Neural crest cell (in vitro differentiated cells): Measurements from ENCODE around the gene NXT1. TPM values are rescaled to one million over a fixed set of nuclear protein-coding genes. Genes with fewer than 3 reads are reported as not detected.

Experiments
- DNase-seq: peaks from one replicate; pipeline ENCODE4 v3.0.0; 2021; ENCODE audit warnings: low read depth, mixed read lengths, low spot score
- H3K27ac Mint-ChIP-seq: one replicate; pipeline ENCODE4 v1.8.0; 2021; ENCODE audit warnings: mild to moderate bottlenecking, mixed read lengths; ENCODE audit not compliant: unreplicated experiment
- H3K27me3 Mint-ChIP-seq: 2 replicates; pipeline ENCODE4 v1.8.0; 2021; ENCODE audit warnings: low read depth, mild to moderate bottlenecking, mixed read lengths
- H3K36me3 Mint-ChIP-seq: 2 replicates; pipeline ENCODE4 v1.8.0; 2021; ENCODE audit warnings: low read depth, mild to moderate bottlenecking, mixed read lengths
- H3K4me1 Mint-ChIP-seq: 2 replicates; pipeline ENCODE4 v1.8.0; 2021; ENCODE audit warnings: mixed read lengths
- H3K4me3 Mint-ChIP-seq: one replicate; pipeline ENCODE4 v1.8.0; 2021; ENCODE audit warnings: mild to moderate bottlenecking, mixed read lengths
- H3K9me3 Mint-ChIP-seq: 2 replicates; pipeline ENCODE4 v1.8.0; 2021; ENCODE audit warnings: mixed read lengths
- total RNA-seq: library from RNA; stranded (reverse); gene quantifications from 2 replicates; pipeline ENCODE4 v1.2.1, GENCODE V29; 2021
- TF ChIP-seq, protein P1 (sequence below): fragments of 200-600 bp; sonication (generic); conservative IDR thresholded peaks from 2 replicates; pipeline ENCODE4 v1.5.0; 2021; ENCODE audit warnings: antibody characterized with exemption, mild to moderate bottlenecking

The NXT1 gene
- total RNA-seq, 1 donor from 2014 or later = 33.9 TPM

DNA sequence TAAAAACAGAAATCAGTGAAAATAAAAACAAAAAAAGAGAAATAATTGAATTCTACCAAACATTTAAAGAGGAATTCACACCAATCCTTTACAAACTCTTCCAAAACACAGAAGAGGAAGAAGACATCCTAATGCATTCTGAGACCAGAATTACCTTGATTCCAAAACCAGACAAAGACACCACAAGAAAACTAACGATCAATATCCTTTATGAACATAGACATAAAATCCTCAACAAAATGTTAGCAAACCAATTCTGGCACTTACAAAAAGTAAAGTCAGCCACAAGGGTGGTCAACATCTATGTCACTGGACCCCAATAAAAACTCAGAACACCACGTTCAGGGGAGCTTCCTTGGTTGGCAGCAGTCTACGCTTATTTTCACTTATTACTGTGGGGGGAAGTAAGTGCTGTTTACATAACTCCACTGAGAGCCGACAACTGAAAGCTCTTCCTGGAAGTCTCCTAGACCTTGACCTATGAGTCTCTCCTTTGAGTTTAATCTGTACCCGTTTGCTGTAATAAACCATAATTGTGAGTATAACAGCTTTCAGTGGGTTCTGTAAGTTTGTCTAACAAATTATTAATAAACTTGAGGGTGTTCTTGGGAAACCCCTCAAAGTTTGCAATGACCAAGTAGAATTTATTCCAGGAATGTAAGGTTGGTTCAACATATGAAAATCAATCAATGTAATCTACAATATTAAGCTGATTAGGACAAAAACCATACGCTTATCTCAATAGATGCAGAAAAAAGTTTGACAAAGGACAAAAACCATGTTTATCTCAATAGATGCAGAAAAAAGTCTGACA lies 35.9 kb downstream of the NXT1 start:
- H3K27ac Mint-ChIP-seq = no peak overlapping the region
- peaks cover 3% of the 10 kb centered on the region for H3K9me3 Mint-ChIP-seq
- H3K4me3 Mint-ChIP-seq = no peak overlapping the region
- H3K36me3 Mint-ChIP-seq = peaks cover 57% of the 10 kb centered on the region
- TF ChIP-seq, protein P1, sequence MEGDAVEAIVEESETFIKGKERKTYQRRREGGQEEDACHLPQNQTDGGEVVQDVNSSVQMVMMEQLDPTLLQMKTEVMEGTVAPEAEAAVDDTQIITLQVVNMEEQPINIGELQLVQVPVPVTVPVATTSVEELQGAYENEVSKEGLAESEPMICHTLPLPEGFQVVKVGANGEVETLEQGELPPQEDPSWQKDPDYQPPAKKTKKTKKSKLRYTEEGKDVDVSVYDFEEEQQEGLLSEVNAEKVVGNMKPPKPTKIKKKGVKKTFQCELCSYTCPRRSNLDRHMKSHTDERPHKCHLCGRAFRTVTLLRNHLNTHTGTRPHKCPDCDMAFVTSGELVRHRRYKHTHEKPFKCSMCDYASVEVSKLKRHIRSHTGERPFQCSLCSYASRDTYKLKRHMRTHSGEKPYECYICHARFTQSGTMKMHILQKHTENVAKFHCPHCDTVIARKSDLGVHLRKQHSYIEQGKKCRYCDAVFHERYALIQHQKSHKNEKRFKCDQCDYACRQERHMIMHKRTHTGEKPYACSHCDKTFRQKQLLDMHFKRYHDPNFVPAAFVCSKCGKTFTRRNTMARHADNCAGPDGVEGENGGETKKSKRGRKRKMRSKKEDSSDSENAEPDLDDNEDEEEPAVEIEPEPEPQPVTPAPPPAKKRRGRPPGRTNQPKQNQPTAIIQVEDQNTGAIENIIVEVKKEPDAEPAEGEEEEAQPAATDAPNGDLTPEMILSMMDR = no peak
- no peaks in the 10 kb centered on the region for H3K4me1 Mint-ChIP-seq
- DNase-seq = no peak
- H3K27me3 Mint-ChIP-seq = no peaks in the 10 kb centered on the region

DNA sequence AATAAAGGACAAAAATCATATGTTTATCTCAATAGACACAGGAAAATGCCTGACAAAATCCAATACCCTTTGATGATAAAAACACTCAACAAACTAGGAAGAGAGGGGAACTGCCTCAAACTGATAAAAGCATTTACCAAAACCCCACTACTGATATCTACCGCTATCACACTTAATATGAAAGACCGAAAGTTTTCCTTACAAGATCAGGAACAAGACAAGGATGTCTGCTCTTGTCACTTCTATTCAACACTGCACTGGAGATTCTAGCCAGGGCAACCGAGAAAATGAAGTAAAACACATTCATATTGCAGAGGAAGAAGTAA lies 36.5 kb downstream of the NXT1 start:
- Mint-ChIP-seq H3K4me1 (no peaks in the 10 kb centered on the region), H3K4me3 (no peak overlapping the region), H3K27me3 (no peaks in the 10 kb centered on the region), H3K9me3 (peaks cover 3% of the 10 kb centered on the region), H3K27ac (no peak overlapping the region), H3K36me3 (peaks cover 55% of the 10 kb centered on the region)
- TF ChIP-seq, protein P1 = no peak
- DNase-seq = no peak

DNA sequence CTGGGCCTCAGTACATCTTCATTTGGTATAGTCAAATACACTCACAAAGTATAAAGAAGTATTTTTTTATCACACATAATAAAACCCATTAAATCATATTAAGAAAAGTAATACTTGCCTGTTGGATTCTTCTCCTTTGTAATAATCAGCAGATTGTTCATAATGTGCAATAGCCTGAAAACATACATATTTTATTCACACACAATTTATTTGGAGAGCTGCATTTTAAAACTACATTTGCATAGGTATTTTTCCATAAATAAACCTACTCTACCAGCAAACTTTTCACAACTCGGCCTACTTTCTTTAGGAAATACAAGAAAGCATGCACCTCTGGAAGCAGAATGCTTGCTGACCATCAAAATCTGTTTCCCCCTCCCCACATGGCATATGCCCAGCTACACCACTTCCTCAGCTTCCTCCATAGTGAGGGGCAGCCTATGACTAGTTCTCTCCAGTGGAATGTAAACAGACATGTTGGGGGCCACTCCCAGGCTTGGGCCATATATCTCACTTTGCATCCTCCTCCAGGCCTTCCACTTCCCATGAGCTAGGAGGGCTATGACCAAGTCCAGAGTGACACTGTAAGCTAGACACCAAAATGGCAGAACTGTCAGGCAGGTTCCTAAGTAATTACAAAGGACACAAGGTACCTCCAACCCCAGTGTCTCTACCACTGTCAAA lies 39.6 kb downstream of the NXT1 start:
- H3K4me1 Mint-ChIP-seq = no peaks in the 10 kb centered on the region
- no peak overlapping the region for H3K27ac Mint-ChIP-seq
- peaks cover 44% of the 10 kb centered on the region for H3K36me3 Mint-ChIP-seq

DNA sequence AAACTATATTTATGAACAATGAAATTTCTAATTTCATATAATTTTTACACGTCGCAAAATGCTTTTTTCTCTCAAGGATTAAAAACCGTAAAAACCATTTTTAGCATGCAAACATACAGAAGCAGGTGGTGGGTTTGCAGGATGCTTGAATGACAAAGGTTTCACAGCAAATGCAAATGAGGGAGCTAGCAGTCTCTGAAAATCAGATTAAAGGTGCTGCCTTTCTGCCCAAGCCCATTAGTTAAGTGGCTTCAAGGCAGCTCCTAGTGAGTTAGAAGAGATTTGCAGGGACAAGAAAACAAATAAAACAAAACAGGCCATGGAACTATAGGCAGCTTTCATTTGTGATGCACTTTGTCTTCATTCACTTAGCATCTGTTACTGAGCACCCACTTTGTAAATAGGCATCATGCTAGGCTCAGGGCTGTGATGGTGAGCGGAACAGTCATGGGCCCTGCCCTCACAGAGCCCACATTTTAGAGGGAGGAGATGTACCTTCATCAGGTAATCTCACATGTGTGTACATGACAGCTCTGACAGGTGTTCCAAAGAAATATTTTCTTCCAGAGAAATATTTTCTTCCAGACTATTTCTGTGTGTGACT lies 41.2 kb downstream of the NXT1 start:
- TF ChIP-seq, protein P1 = no peak
- DNase-seq = no peak
- Mint-ChIP-seq H3K9me3 (no peaks in the 10 kb centered on the region), H3K27me3 (no peaks in the 10 kb centered on the region), H3K4me1 (no peaks in the 10 kb centered on the region), H3K27ac (no peak overlapping the region), H3K36me3 (peaks cover 33% of the 10 kb centered on the region), H3K4me3 (no peak overlapping the region)

More for the DNA sequence above, 39.6 kb downstream of the NXT1 start:
- Mint-ChIP-seq H3K27me3 (no peaks in the 10 kb centered on the region), H3K9me3 (peaks cover 3% of the 10 kb centered on the region), H3K4me3 (no peak overlapping the region)
- no peak for DNase-seq
- TF ChIP-seq, protein P1 = no peak

DNA sequence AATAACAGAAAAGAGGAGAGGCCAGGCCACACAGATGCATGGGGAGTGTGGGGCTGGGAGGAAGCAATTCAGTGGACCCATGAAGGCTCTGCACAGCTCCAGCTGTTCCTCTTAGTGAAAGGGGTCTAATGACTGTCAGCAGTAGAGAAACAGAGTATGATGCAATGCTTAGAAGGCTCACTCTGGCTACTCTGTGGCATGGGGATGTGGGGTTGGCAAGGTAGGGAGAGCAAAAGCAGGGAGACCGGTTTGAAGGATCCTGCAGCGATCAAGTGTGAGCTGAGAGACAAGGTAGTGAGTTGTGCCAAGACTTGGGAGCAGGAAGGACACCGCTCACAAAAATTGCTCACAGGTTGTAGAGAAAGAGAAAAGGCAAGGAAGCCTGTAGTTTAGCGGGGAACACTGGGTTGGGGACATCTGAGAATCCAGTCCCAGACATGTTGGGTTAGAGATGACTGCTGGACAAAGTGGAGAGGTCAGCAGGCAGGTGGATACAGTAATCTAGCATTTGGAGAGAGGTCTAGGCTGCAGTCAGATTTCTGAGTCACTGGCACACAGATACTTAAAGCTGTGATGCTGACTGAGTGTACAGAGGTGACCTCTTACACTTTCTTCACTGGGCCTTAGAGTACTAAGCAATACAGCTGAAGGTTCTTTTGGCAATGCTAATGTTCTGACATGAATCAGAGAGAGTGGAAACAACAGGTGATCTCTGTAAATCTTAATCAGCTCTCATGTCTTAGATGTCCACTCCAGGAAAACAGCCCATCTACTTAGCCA lies 43.6 kb downstream of the NXT1 start:
- Mint-ChIP-seq H3K27ac (peak overlapping the region; percentile 28), H3K9me3 (no peaks in the 10 kb centered on the region), H3K36me3 (peaks cover 13% of the 10 kb centered on the region), H3K27me3 (no peaks in the 10 kb centered on the region), H3K4me3 (no peak overlapping the region), H3K4me1 (no peaks in the 10 kb centered on the region)
- no peak for DNase-seq
- TF ChIP-seq, protein P1 = no peak
